ENCODE data around the gene CECR2.
"Not testable (repeated sequence)": the region's sequence is repeated elsewhere in the genome, so short reads cannot be mapped to it uniquely, and the experiment has no call there.

Gene CECR2

GRCh38 chr22:17513612-17514011 is 144.4 kb downstream of the CECR2 start:
- DNase-seq (ENCODE audit: low spot score), result no peak

DNA sequence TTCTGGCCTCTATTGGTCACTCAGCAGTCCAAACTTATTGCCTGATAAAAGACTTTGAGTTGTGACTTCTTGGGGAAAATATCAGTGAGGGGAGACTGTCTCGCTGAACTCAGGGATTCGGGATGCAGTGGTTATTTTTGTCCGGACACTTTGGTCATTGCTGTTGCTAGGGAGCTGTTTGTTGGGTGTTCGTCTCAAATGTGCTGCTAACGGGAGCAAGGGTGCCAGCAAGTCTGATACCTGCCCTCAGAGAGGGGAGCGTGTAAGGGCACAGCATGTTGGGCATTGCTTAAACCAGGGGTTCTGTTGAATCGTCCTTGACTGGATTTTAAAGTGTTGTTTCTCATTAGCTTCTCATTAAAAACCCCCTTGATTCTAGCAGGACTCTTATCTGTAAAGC is 144.8 kb downstream of the CECR2 start:
- no peak for DNase-seq (ENCODE audit: low spot score)

DNA sequence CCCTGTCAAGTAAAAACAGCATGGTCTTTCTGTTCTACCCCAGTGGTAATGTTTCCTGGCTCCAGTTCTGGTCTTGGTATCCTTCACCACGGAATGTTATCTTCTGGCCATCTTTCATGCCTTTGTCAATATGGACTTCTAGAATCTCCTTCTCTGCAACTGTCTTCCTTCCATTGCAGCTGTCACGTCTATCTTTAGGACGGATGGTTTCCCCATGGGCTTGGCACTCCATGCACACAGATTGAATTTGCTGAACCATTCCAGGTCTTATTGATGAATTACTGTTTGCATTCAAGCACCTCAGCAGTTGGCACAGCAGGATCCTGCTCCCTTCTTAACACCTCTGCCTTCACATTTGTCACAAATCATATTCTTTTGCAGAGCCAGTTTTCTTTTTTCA is 149.1 kb downstream of the CECR2 start:
- DNase-seq (ENCODE audit: low spot score), result no peak

GRCh38 chr22:17521971-17522370 is 152.7 kb downstream of the CECR2 start:
- not testable (repeated sequence) for DNase-seq (ENCODE audit: low spot score)

DNA sequence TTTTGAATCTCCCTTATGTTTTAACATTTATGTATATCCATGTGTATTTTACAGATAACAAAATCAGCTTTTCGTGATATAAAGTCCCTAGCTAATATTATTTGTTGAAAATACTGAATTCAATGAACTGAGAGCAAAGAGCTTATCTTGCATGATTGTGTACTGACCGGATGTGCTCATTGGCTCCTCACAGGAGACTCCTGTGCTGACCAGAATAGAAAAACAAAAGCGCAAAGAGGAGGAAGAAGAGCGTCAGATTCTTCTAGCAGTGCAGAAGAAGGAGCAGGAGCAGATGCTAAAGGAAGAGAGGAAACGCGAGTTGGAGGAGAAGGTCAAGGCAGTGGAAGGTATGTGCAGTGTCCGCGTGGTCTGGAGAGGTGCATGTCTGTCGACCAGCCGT is 154.7 kb downstream of the CECR2 start:
- no peak for DNase-seq (ENCODE audit: low spot score)

DNA sequence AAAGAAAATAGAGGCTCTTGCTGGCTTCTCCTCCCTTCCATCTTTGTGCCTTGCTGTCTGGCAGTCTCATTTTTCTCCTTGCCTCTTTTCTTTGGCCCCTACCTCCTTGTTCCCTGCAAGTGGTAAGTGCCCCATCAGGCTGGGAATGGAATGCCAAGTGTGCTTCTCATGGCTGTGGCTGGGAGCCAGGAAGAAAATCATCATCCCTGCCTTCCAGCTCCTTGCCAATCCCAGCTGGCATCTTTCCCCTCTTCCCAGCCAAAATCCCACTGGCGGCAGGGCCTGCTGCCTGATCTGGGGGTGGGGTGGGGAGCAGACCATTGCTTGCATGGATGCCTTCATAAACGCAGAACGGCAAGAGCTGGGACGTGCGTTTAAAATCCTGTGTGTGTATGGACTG is 167.0 kb downstream of the CECR2 start:
- no peak for DNase-seq (ENCODE audit: low spot score)

DNA sequence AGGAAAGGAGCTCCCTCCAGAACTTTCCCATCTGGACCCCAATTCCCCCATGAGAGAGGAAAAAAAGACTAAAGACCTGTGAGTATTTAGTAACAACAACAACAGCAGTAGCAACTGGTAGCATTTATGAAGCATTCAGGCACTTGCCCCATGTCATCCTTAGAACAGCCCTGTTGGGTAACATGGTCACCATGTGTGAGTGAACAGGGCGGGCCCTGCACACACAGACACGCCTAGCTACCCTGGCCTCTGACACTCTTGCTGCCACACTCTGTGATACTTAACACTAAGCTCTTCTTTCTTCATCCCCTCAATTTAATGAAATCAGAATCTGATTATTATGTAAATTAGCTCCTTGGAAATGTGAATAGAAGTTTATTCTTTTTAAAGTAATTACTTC is 167.9 kb downstream of the CECR2 start:
- DNase-seq (ENCODE audit: low spot score), result no peak

- DNase-seq (ENCODE audit: low spot score), result no peak
These were observed 171.2 kb downstream of the CECR2 start for GRCh38 chr22:17540481-17540880.

DNA sequence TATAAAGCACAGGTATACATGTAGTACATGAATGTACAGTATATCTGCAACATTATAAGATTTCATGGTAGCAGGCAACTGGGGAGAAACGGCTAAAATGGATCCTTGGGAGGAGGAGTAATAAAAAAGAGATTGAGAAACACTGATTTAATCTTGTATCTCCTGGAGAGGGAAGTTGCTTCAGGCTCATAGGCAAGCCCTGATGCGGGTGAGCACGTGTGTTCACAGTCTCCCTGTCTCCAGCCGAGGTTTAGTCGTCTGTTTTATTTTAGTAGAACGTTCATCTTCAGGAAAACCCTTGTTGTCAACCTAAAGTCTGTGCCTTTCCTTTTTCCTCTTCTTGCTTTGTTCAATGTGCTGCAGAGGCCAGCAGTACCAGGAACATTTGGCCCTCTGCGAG is 172.2 kb downstream of the CECR2 start:
- DNase-seq (ENCODE audit: low spot score), result no peak

- DNase-seq (ENCODE audit: low spot score), result no peak
These were observed 173.2 kb downstream of the CECR2 start for GRCh38 chr22:17542452-17542851.

GRCh38 chr22:17548010-17548755 is 178.9 kb downstream of the CECR2 start:
- DNase-seq (ENCODE audit: low spot score), result no peak

DNA sequence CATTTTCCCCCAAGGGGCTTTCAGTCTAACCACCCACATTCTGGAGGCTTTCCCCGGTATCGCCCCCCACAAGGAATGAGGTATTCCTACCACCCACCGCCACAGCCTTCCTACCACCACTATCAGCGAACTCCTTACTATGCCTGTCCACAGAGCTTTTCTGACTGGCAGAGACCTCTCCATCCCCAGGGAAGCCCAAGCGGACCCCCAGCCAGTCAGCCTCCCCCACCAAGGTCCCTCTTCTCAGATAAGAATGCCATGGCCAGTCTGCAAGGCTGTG is 179.4 kb downstream of the CECR2 start:
- no peak for DNase-seq (ENCODE audit: low spot score)

GRCh38 chr22:17549183-17549582 is 179.9 kb downstream of the CECR2 start:
- DNase-seq (ENCODE audit: low spot score), result no peak

DNA sequence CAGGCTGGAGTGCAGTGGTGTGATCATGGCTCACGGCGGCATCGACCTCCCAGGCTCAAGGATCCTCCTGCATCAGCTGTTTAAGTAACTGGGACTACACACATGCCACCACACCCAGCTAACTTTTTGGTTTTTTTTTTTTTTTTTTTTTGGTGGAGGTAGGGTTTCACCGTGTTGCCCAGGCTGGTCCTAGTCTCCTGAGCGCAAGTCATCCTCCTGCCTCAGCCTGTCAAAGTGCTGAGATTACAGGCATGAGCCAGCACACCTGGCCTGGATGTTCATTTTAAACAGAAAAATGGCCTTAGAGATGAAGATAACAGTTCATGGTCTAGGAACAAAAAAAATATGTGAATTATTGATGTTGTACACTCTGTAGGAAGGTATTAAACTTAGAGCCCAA is 180.4 kb downstream of the CECR2 start:
- DNase-seq (ENCODE audit: low spot score), result no peak

GRCh38 chr22:17552737-17553136 is 183.5 kb downstream of the CECR2 start:
- DNase-seq (ENCODE audit: low spot score), result no peak

DNA sequence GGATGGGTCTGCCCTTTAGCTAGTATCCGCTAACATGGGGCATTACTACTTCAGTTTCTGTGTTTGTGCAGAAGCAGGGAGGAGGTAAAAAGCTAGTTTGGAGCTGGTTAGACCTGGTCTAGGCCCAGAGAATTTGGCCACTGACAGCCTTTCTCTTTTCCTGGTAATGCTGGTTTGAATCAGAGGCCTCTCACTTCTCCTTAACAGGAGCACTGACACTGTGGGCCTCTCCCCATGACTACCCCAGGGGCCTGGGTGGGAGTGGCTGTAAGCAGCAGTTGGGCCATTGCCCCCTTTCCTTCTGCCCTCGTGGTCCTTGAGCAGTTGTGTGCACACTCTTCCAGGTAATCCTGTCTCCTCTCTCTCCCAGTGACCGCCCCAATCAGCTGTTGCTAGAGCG is 185.6 kb downstream of the CECR2 start:
- no peak for DNase-seq (ENCODE audit: low spot score)

GRCh38 chr22:17559188-17559587 is 189.9 kb downstream of the CECR2 start:
- no peak for DNase-seq (ENCODE audit: low spot score)

DNA sequence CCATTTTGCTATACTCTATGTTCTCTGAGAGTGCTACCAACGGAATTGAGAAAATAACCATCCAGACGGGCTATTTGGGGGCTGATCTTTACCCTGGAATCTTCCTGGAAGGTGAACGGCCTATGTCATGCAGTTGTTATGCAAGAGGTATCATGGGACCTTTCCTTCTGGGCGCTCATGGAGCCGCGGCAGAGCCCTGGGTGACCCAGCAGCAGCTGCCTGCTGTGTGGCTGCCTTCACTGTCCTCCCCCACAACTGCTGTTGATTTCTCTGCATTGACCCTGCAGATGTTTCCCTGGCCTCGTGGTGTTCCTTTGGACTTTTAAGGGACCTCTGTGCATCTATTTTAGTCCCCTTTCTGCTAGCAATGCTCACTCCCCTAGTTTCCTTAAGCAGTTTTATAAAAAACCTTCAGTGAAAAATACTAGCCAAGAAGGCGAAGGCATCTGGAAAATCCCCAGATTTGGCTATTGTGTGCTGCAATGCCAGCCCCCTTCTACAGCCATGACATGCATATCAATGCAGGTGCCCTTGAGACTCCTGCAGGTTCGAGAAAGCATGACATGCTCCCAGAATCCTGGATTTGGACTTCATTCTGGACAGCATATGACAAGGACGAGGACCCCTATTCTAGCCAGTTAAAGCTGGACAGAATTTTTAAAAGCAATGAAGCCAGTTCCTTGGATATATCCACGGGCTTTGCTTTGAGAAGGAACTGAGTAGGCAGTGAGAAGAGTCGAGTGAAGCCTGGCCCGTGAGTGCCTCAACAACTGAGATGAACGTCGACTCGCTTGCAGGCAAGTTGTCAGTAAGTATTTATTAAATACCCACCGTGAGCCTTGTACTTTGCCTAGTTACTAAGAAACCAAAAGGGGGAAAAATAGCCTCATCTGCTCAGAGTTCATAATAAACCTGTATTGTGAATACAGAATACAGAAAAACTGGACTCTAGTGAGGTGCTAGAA is 193.9 kb downstream of the CECR2 start, which contains the start of gene SLC25A18:
Gene SLC25A18, plus strand, starts transcription at position 593 of the 965 bp plus-strand sequence. CDS start 16,447 bp downstream, outside the sequence.
- no peak for DNase-seq (ENCODE audit: low spot score)

DNA sequence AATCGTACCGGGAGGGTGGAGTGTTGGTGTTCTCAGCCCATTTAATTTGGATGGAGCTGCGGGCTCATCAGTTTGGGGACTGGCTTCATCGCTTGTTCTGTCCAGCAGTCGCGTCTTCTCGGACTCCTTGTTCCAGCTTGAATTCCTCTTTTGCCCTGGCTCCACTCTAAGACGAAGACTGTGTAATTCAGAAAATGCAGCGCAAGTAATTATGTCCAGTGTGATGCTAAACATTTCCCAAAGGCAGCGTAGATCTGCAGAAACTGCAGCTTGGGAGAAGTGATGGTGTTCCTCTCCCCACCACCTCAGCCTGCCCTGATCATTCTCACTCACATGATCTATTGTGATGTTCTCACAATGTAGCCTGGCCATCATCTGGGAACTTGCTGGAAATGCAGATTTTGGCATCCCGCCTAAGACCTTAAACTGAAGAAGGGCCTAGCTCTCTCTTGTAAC is 194.7 kb downstream of the CECR2 start:
- DNase-seq (ENCODE audit: low spot score), result no peak

GRCh38 chr22:17566016-17566687 is 196.9 kb downstream of the CECR2 start:
- DNase-seq (ENCODE audit: low spot score), result not testable (repeated sequence)

- DNase-seq (ENCODE audit: low spot score), result no peak
These were observed 197.5 kb downstream of the CECR2 start for GRCh38 chr22:17566776-17567175.

- no peak for DNase-seq (ENCODE audit: low spot score)
These were observed 200.8 kb downstream of the CECR2 start for GRCh38 chr22:17569971-17570511.

Measured in RKO (cell line).